Hindlimb muscle (tissue), 1 donor: ENCODE data around the gene GKN2. TPM values are rescaled to one million over a fixed set of nuclear protein-coding genes. Genes with fewer than 3 reads are reported as not detected.
"Not testable (repeated sequence)": the region's sequence is repeated elsewhere in the genome, so short reads cannot be mapped to it uniquely, and the experiment has no call there.

Experiments
- DNase-seq: peaks from one replicate; pipeline ENCODE4 v3.0.0-alpha.2; 2013
- polyA plus RNA-seq: library from polyadenylated mRNA; unstranded; fragments of 120-200 nt; gene quantifications from one replicate; pipeline ENCODE4 v1.2.1, GENCODE V29; 2013; ENCODE audit not compliant: insufficient read length

The GKN2 gene
- polyA plus RNA-seq, 1 donor, result not detected

- no peak for DNase-seq
These were observed 6.3 kb upstream of the GKN2 start for GRCh38 chr2:68959001-68959400.

DNA sequence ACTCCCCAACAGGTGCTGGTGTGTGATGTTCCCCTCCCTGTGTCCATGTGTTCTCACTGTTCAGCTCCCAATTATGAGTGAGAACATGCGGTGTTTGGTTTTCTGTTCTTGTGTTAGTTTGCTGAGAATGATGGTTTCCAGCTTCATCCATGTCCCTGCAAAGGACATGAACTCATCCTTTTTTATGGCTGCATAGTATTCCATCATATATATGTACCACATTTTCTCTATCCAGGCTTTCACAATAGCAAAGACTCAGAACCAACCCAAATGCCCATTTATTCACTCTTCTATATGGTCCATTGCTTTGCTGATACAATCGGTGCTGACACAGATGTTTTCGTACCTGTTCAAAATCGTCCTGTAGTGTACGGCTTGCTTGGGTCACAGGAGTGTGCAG lies 2.7 kb upstream of the GKN2 start:
- not testable (repeated sequence) for DNase-seq

GRCh38 chr2:68951899-68952298 lies 794 bp downstream of the GKN2 start:
- DNase-seq, result no peak

DNA sequence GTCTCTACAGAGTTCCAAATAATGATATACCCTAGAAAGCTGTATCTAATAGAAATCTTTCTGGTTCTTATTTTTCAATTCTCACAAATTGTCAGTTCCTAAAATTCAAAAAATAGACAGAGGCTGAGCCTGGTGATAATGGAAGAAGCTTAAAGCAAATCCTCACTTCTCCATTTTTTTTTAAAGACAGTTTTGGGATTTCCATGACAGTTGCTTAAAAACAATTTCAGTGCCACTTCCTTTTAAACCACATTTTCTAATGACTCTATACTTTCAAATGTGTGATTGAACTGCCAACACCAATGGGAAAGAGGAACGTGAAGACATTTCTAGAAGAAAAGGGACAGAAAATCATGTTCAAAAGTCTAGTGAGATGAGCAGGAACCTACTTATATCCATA lies 4.0 kb downstream of the GKN2 start:
- no peak for DNase-seq

DNA sequence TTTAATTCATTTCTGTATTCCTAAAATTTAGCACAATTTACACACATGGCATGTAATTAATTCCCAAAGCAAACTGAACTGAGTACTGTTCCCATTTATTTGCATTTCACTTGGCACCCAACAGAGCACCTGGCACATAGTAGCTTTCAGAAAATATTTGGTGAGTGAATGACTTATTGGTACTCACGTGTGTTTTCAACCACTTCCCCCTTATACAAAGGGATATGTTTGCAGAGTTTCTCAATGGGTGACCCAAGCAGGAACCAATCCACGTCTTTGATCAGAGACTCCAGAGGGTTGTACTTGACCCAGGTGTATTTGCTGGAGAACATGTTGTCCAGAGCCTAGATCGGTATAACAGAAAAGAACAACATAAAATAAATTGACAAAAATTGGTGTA lies 6.6 kb downstream of the GKN2 start:
- DNase-seq, result no peak

DNA sequence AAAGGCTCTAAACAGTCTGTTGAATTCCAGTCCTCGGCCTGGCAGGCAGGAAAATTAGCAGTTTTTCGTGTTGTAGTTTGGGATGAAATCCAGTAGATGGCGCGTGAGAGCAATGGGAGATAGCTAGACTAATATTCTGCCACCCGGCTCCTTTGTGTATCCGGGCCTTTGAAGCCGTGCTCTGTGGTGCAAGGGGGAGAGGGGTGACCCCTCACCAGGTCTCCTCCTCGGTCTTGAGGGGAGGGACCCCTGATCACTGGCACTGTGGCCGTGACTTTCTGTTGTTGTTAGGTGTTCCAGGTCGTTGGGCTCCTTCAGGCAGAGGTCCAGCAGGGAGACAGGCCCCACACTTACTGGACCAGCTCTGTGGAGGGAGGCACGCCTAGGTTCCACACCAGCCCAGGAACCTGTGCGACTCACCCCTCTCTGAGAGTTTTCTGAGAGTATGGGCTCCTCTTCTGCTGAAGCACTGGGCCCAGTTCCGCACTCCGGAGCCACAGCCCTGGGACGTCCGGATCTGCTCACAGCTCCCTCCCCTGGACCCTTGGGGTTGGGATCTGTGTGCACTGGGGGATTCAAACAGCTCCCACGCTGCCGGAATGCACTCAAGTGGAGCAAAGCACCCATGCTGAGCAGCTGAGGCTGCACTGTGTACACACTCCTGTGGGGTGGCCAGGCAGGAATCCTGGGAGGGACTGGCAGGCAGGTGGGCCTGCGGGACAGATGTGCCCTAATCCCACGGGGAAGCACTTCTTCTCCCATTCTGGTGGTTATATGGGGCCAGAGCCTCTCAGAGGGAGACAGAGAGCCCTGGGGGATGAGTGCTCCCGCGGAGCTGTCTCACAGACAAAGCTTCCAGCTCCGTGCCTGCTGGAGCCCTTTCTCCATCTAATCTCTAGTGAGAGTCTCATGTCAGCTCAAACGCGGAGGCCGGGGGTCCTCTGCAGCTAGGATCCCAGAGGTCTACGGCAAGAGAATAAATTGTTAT lies 8.8 kb downstream of the GKN2 start:
- DNase-seq, result peak; percentile 75

GRCh38 chr2:68942827-68943226 lies 9.9 kb downstream of the GKN2 start:
- no peak for DNase-seq

GRCh38 chr2:68940369-68940768 lies 12.3 kb downstream of the GKN2 start:
- DNase-seq, result no peak

DNA sequence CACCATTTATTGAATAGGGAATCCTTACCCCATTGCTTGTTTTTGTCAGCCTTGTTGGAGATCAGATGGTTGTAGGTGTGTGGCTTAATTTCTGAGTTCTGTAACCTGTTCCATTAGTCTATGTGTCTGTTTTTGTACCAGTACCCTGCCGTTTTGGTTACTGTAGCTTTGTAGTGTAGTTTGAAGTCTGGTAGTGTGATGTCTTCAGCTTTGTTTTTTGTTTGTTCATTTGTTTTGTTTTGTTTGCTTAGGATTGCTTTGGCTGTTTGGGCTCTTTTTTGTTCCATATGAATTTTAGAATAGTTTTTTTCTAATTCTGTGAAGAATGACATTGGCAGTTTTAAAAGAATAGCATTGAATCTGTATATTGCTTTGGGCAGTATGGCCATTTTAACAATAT lies 12.7 kb downstream of the GKN2 start:
- DNase-seq, result no peak

GRCh38 chr2:68938938-68939337 lies 13.8 kb downstream of the GKN2 start:
- no peak for DNase-seq

- no peak for DNase-seq
These were observed 15.2 kb downstream of the GKN2 start for GRCh38 chr2:68937346-68938055.

- no peak for DNase-seq
These were observed 15.8 kb downstream of the GKN2 start for GRCh38 chr2:68936889-68937288.

- DNase-seq, result no peak
These were observed 16.3 kb downstream of the GKN2 start for GRCh38 chr2:68936427-68936826.

DNA sequence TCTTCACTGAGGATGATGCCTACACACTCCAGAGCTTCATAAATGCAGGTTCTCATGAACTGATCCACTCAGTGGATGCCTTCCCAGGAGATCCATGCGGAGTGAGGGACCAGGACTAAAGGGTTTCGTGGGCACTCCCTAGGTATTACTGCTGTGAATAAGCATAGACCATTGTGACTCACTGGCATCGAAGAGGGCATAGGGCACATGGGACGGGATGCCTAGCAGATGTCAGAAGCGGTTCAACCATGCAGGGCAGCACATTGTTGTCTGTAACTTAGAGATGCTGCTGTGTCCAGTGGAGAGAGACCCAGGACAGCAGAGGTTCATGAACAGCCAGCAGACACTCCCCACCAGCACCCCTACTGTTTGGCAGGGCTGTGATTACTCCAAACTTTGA lies 17.2 kb downstream of the GKN2 start:
- DNase-seq, result no peak

- no peak for DNase-seq
These were observed 18.7 kb downstream of the GKN2 start for GRCh38 chr2:68934021-68934420.

DNA sequence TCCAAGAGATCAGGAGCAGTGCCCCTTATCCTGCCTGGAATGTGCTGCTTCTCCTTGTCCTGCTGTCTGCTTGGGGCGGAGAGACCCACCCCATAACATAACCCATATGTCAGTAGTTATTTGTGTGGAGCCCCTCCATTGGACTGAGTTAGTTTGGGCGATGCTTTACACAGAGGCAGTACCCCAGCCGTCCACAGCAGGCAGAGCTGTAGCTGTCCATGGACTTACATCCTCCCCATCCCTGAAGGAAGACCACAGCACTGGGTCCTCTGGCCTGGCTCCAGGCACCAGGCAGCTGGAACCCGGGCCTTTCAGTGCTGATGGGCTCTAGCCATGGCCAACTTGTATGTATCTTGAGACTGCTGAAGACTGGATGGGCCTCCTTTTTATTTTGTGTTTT lies 20.3 kb downstream of the GKN2 start:
- no peak for DNase-seq

DNA sequence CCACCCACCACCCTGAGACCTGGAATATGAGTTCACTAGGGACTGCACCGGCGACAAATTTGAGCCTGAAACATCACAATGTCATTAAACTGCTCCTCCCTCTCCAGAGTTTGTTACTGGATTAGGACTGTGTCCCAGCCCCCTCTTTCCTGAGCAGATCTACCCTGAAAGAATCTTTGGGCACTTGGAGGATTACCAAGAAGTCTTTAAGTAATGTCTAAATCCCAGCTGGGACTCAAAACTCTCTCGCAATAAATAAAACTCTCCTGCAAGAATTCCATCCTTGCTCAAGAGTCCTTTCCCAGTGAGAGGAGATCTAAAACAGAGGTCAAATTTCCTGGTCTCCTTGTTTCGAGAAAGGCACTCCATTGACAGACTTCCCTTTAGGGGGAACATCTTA lies 20.9 kb downstream of the GKN2 start:
- DNase-seq, result no peak

DNA sequence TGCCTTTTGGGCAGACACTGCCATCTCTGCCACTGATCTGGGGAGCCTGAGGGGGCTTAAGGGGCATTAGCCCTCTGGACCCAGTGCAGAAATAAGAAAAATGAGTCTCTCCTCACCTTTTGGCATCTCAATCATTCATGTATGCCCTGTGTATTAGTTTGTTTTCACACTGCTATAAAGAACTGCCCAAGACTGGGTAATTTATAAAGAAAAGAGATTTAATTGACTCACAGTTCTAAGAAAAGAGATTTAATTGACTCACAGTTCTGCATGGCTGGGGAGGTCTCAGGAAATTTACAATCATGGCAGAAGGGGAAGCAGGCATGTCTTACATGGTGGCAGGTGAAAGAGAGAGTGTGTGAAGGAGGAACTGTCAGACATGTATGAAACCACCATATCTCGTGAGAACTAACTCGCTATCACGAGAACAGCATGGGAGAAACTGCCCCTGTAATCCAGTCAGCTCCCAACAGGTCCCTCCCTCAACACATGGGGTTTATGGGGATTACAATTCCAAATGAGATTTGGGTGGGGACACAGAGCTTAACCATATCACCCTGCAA lies 21.5 kb downstream of the GKN2 start:
- DNase-seq, result no peak

DNA sequence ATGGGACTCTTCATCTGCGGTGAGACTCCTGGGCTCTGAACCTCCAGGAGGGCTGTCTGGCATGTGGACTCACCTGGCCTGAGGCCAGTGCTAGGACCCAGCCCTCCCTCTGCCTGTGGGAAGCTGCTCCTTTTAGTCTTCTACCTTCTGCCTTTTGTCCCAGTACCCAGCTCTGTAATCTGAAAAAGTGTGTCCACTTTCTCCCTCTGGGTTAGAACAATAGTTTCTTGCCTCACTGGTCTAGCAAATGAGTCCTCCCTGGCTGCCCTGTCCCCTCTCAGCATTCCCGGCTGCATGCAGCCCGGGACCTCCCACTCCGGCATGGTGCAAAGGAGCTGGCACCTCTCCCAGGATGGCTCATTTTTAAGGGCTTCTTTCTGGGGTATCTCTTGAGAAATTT lies 25.9 kb downstream of the GKN2 start:
- no peak for DNase-seq

GRCh38 chr2:68925295-68925896 lies 27.3 kb downstream of the GKN2 start:
- peak; percentile 28 for DNase-seq

GRCh38 chr2:68921646-68922045 lies 31.0 kb downstream of the GKN2 start:
- DNase-seq, result no peak

DNA sequence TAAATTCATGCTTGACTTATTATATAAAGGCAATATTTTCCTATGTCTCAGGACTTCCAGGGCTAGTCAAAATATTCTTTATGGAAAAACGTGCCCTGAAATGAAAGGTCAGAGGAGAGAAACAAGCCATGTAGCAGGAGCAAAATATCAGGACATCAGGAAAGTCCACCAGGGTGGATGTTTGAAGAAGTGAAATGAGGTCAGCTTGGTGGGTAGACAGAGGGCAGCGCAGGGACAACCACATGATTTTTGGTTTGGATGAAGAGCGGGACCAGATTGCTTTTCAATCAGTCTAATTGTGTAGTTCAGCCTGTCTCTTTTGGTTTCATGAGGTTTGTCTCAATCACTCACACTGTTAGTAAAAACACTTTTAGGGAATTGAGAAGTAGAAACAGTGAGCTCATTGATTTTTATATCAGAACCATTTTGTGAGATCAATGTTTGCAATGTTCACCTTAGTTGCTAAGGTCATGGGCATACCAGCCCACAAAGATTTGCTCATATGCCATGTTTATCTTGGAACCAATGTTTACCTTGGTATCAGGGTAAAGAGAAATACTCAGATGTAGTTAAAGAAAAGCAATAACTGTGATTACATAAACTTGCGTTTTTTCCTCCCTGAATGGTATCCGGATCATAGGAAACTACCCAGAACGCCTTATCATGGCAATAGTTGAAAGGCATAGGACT lies 32.1 kb downstream of the GKN2 start:
- no peak for DNase-seq
